ENCODE results near the gene TM4SF5.

DNA sequence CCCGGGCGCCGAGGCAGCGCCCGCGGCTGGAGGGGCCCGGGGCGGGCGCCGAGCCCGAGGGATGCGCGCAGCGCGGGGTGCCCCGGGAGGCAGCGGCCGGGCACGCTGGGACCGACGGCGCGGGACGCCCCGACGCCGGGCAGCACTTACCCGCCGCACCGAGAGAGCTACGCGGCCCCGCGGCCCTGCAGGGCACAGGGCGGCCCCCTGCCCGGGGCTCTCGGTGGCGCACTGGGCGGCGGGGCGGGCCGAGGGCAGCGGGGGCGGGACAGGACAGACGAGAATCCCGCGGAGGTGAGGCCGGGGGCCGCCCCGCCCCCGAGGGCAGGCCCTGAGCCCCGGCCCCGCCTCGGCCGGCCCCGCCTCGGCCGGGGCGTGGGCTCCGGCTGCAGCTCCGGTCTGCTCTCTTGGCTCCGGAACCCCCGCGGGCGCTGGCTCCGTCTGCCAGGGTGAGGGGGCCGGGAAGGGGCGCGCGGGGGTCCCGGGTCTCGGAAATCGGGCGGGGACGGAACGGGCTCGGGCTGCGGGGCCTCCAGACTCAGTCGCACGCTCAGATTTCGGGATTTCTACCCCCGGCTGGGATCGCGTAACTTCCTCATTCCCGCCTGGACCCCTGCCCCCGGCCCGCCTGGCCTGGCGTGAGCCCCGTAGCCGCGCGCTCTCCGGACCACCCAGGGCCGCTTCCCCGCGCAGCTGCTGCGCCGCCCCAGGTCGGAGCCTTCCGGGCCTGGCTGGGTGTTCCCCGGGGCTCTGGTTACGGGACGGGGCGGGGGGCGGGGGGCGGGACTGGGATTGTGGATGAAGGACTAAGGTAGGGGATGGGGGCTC lies 35.3 kb downstream of the TM4SF5 start, which contains the start of gene PLD2:
- TF ChIP-seq, protein P1, sequence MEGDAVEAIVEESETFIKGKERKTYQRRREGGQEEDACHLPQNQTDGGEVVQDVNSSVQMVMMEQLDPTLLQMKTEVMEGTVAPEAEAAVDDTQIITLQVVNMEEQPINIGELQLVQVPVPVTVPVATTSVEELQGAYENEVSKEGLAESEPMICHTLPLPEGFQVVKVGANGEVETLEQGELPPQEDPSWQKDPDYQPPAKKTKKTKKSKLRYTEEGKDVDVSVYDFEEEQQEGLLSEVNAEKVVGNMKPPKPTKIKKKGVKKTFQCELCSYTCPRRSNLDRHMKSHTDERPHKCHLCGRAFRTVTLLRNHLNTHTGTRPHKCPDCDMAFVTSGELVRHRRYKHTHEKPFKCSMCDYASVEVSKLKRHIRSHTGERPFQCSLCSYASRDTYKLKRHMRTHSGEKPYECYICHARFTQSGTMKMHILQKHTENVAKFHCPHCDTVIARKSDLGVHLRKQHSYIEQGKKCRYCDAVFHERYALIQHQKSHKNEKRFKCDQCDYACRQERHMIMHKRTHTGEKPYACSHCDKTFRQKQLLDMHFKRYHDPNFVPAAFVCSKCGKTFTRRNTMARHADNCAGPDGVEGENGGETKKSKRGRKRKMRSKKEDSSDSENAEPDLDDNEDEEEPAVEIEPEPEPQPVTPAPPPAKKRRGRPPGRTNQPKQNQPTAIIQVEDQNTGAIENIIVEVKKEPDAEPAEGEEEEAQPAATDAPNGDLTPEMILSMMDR (IDR thresholded peaks at IDR 0.05; ENCODE audit: insufficient read depth, low read length): no peak
- no peak for TF ChIP-seq POLR2AphosphoS5 (IDR thresholded peaks at IDR 0.05; ENCODE audit: low read depth)

Data from HL-60 (cell line).